NCI-H524 (cell line): ENCODE measurements around the gene POLR3K.
"Not testable (repeated sequence)": the region's sequence is repeated elsewhere in the genome, so short reads cannot be mapped to it uniquely, and the experiment has no call there.

Experiments
- DNase-seq, 2 experiments: peaks; one replicate each; lab custom pipeline; 2025; lab: John Stamatoyannopoulos, UW

Gene POLR3K

GRCh38 chr16:63998-64913 is 10.8 kb upstream of the POLR3K start:
- no peak for DNase-seq

GRCh38 chr16:63466-63865 is 10.1 kb upstream of the POLR3K start:
- no peak for DNase-seq

GRCh38 chr16:62968-63391 is 9.6 kb upstream of the POLR3K start:
- DNase-seq = no peak

GRCh38 chr16:62283-62967 is 9.0 kb upstream of the POLR3K start:
- DNase-seq = no peak

- no peak for DNase-seq
Observed at GRCh38 chr16:61879-62281, 8.5 kb upstream of the POLR3K start.

- no peak for DNase-seq
Observed at GRCh38 chr16:60929-61878, 7.8 kb upstream of the POLR3K start.

GRCh38 chr16:60166-60565 is 6.8 kb upstream of the POLR3K start:
- DNase-seq = no peak

- DNase-seq = no peak
Observed at GRCh38 chr16:59440-60059, 6.1 kb upstream of the POLR3K start.

GRCh38 chr16:58491-59439 is 5.4 kb upstream of the POLR3K start:
- no peak for DNase-seq

- DNase-seq = no peak
Observed at GRCh38 chr16:57711-58110, 4.3 kb upstream of the POLR3K start.

- no peak for DNase-seq
Observed at GRCh38 chr16:56231-56927, 3.0 kb upstream of the POLR3K start.

GRCh38 chr16:55571-56136 is 2.2 kb upstream of the POLR3K start:
- DNase-seq = no peak

- DNase-seq = no peak
Observed at GRCh38 chr16:54237-54581, 801 bp upstream of the POLR3K start.

- DNase-seq = no peak
Observed at GRCh38 chr16:50769-51591, 2.4 kb downstream of the POLR3K start.

GRCh38 chr16:47234-47633 is 6.2 kb downstream of the POLR3K start:
- DNase-seq = no peak

GRCh38 chr16:46510-46909 is 6.9 kb downstream of the POLR3K start:
- not testable (repeated sequence) for DNase-seq

- DNase-seq = no peak
Observed at GRCh38 chr16:45454-45853, 8.0 kb downstream of the POLR3K start.

GRCh38 chr16:44655-45054 is 8.8 kb downstream of the POLR3K start:
- DNase-seq = no peak

- DNase-seq = no peak
Observed at GRCh38 chr16:43294-43693, 10.1 kb downstream of the POLR3K start.
